Hepatic stellate cell (primary cell): ENCODE results near the gene MRFAP1.
"Not testable (repeated sequence)": the region's sequence is repeated elsewhere in the genome, so short reads cannot be mapped to it uniquely, and the experiment has no call there.

Experiments
- DNase-seq: peaks from one replicate; pipeline ENCODE4 v3.0.0; 2011; ENCODE audit warnings: low spot score

Gene MRFAP1

GRCh38 chr4:6634746-6635145 is 5.7 kb upstream of the MRFAP1 start:
- no peak for DNase-seq

GRCh38 chr4:6639137-6639680 is 1.3 kb upstream of the MRFAP1 start:
- no peak for DNase-seq

GRCh38 chr4:6641164-6641970 is 882 bp downstream of the MRFAP1 start:
- DNase-seq, result peak; percentile 65

GRCh38 chr4:6641971-6642320 is 1.5 kb downstream of the MRFAP1 start:
- no peak for DNase-seq

GRCh38 chr4:6643141-6643847 is 2.8 kb downstream of the MRFAP1 start:
- DNase-seq, result no peak

GRCh38 chr4:6644792-6645530 is 4.5 kb downstream of the MRFAP1 start:
- DNase-seq, result no peak

- no peak for DNase-seq
These were observed 6.7 kb downstream of the MRFAP1 start for GRCh38 chr4:6647169-6647568.

GRCh38 chr4:6647582-6648230 is 7.2 kb downstream of the MRFAP1 start:
- no peak for DNase-seq

- no peak for DNase-seq
These were observed 8.7 kb downstream of the MRFAP1 start for GRCh38 chr4:6649216-6649615.

GRCh38 chr4:6654211-6654610 is 13.7 kb downstream of the MRFAP1 start:
- DNase-seq, result not testable (repeated sequence)

- not testable (repeated sequence) for DNase-seq
These were observed 14.8 kb downstream of the MRFAP1 start for GRCh38 chr4:6655291-6655690.

- DNase-seq, result no peak
These were observed 15.4 kb downstream of the MRFAP1 start for GRCh38 chr4:6655924-6656323.

- DNase-seq, result no peak
These were observed 17.0 kb downstream of the MRFAP1 start for GRCh38 chr4:6657242-6658208.

- DNase-seq, result no peak
These were observed 17.7 kb downstream of the MRFAP1 start for GRCh38 chr4:6658209-6658595.

- peak; percentile 54 for DNase-seq
These were observed 18.2 kb downstream of the MRFAP1 start for GRCh38 chr4:6658597-6659075.

- no peak for DNase-seq
These were observed 19.4 kb downstream of the MRFAP1 start for GRCh38 chr4:6659897-6660296.

- DNase-seq, result no peak
These were observed 19.9 kb downstream of the MRFAP1 start for GRCh38 chr4:6660430-6660829.

- no peak for DNase-seq
These were observed 22.1 kb downstream of the MRFAP1 start for GRCh38 chr4:6662591-6662990.

- DNase-seq, result no peak
These were observed 23.3 kb downstream of the MRFAP1 start for GRCh38 chr4:6663596-6664393.

GRCh38 chr4:6665320-6665654 is 24.8 kb downstream of the MRFAP1 start:
- no peak for DNase-seq
